Activated T-cell treated with anti-CD3 and anti-CD28 coated beads for 48 hours (primary cell): ENCODE data around the gene PPP4R4.

Experiments used
- DNase-seq: peaks from one replicate; pipeline ENCODE4 v3.0.0-alpha.2; 2020; ENCODE audit warnings: low read depth

PPP4R4 gene, protein sequence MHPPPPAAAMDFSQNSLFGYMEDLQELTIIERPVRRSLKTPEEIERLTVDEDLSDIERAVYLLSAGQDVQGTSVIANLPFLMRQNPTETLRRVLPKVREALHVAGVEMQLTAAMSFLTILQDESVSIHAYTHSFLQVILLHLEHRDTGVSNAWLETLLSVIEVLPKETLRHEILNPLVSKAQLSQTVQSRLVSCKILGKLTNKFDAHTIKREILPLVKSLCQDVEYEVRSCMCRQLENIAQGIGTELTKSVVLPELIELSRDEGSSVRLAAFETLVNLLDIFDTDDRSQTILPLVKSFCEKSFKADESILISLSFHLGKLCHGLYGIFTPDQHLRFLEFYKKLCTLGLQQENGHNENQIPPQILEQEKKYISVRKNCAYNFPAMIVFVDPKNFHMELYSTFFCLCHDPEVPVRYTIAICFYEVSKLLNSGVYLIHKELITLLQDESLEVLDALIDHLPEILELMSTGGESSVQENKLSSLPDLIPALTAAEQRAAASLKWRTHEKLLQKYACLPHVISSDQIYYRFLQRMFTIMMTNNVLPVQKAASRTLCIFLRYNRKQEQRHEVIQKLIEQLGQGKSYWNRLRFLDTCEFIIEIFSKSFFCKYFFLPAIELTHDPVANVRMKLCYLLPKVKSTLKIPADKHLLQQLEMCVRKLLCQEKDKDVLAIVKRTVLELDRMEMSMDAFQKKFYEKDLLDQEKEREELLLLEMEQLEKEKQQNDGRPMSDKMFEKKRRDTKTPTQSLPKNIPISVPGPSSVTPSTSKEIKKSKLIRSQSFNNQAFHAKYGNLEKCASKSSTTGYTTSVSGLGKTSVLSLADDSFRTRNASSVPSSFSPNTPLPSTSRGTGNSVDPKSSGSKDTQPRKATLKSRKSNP

DNA sequence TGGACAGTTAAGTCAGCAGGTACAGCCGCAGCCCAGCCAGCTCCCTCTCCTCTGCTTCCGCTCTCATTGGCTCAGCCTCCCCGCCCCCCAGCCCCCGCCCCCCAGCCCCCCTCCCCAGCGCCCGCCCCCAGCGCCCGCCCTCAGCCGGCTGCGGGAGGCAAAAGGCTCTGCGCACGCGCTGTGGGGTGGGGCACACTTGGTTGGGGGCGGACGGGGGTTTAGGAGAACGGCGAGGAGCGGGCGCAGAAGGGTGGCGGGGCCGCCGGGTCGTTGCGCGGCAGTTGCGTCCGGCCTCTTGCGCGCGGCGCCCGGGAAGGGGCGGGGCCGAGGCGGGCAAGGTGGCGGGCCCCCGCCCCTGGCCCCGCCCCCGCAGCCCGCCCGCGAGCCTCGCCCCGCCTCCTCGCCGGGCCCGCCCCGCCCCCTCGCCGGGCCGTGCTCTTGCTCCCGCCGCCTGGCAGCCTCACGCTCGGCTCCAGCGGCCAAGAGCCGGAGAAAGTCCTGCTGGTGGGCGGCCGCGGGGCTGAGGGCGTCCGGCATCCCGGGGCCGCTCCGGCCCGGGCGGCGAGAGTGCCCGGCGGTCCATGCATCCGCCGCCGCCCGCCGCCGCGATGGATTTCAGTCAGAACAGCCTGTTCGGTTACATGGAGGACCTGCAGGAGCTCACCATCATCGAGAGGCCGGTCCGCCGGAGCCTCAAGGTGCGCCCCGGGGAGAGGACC, at the start of gene PPP4R4:
PPP4R4 (plus strand) TSS at position 438 of the 719 bp plus-strand sequence; CDS start at position 582, 144 bp downstream.
- peak; percentile 82 for DNase-seq

GRCh38 chr14:94124582-94125377, 49.3 kb upstream of the PPP4R4 start:
- no peak for DNase-seq

GRCh38 chr14:94125659-94126418, 48.3 kb upstream of the PPP4R4 start:
- DNase-seq: no peak

- no peak for DNase-seq
These were observed 47.8 kb upstream of the PPP4R4 start for GRCh38 chr14:94126419-94126677.

GRCh38 chr14:94126800-94127199, 47.3 kb upstream of the PPP4R4 start:
- no peak for DNase-seq

DNA sequence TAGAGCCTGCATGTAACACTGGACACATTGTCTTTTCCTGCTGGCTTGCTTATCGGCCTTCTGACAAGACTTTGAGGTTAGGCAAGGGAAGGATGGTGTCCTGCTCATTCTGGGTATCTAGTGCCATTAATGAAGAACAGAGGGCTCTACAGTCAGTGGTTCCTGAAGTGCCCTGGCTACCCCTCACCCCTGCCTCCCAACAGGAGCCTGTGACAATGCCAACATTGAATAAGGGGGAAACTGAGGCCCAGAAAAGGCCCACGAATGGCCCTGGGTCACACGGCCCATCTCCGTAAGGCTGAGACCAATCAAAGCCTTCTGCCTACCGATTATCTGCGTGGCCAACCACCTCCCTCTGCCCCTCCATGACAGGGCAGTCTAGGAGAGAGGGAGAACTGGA, 46.8 kb upstream of the PPP4R4 start:
- DNase-seq: no peak

- DNase-seq: no peak
These were observed 45.8 kb upstream of the PPP4R4 start for GRCh38 chr14:94128216-94128839.

GRCh38 chr14:94129111-94129757, 44.9 kb upstream of the PPP4R4 start, which contains the start of gene IFI27L2:
Gene IFI27L2, minus strand, starts transcription at chr14:94129604. Its CDS starts 40 bp downstream, at chr14:94129564.
- DNase-seq: peak; percentile 66

DNA sequence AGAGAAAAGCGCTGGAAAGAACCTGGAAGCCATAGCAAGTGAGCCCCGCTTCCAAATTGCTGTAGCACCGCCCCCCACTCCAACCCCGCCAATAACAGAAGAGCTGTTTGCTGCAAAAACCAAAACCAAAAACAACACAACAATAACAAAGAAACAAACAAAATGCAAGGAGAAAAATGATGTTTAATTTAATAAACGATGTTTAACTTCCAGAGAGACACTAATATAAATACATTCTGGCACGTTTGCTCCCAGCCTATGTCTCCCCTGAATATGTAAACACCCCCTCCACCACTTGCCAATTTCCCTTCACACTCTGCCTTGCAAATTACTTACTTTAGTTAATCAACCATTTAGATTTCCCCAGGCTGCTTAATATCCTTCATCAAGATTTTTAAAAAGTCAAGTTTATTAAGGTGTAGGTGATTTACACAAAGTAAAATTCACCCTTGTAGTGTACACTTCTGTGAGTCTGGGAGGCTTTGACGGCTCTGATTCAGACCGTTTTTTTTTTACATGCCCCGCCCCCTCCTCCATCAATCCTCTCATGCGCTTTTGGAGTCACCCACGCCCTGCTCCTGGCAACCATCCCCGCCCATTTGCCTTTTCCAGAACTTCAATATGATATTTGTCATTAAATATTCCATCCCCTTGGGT, 44.2 kb upstream of the PPP4R4 start:
- DNase-seq: peak; percentile 10

GRCh38 chr14:94132285-94132887, 41.7 kb upstream of the PPP4R4 start:
- DNase-seq: peak; percentile 39

GRCh38 chr14:94135476-94135875, 38.6 kb upstream of the PPP4R4 start:
- DNase-seq: no peak

- DNase-seq: peak; percentile 80
These were observed 37.4 kb upstream of the PPP4R4 start for GRCh38 chr14:94136575-94137331.

GRCh38 chr14:94138251-94138650, 35.9 kb upstream of the PPP4R4 start:
- DNase-seq: no peak

DNA sequence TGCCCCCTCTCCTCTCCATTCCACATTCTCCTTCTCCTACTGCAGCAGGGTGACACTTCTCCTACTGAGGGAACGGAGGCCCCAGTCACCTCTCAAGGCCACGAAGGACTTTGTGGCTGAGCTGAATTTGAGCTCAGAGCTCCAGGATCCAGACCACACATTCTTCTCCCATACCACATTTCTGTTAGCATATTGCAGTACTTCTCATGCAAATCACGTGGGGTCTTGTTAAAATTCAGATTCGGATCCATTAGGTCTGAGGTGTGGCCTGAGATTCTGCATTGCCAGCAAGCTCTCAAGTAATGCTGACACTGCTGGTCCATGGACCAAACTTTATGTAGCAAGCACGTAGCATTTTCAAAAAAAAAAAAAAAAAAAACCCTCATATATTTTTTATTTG, 35.1 kb upstream of the PPP4R4 start:
- no peak for DNase-seq

- no peak for DNase-seq
These were observed 34.7 kb upstream of the PPP4R4 start for GRCh38 chr14:94139421-94139820.

- no peak for DNase-seq
These were observed 31.9 kb upstream of the PPP4R4 start for GRCh38 chr14:94142247-94142646.

- no peak for DNase-seq
These were observed 31.3 kb upstream of the PPP4R4 start for GRCh38 chr14:94142836-94143235.

DNA sequence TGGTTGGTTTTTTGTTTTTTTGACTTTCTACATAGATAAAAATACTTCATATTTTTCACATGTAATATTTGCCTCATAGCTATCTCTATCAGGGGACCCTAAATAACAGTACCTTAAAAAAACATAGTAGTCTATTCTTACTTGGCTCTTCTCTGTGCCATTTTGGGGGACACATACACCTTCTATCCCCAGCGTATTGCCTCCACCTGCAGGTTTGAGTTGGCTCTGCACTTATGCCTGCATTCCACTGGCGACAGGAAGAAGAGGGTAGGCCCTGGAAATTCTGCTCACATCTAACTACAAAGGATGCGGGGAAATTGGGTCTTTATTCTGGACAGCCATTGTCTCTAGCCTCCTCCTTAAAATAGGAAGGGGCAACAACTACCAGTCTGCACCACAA, 30.9 kb upstream of the PPP4R4 start:
- no peak for DNase-seq
